ENCODE results near the gene DTD2.

- no peak for TF ChIP-seq POLR2AphosphoS5 (IDR thresholded peaks at IDR 0.05)
- TF ChIP-seq, protein P1, sequence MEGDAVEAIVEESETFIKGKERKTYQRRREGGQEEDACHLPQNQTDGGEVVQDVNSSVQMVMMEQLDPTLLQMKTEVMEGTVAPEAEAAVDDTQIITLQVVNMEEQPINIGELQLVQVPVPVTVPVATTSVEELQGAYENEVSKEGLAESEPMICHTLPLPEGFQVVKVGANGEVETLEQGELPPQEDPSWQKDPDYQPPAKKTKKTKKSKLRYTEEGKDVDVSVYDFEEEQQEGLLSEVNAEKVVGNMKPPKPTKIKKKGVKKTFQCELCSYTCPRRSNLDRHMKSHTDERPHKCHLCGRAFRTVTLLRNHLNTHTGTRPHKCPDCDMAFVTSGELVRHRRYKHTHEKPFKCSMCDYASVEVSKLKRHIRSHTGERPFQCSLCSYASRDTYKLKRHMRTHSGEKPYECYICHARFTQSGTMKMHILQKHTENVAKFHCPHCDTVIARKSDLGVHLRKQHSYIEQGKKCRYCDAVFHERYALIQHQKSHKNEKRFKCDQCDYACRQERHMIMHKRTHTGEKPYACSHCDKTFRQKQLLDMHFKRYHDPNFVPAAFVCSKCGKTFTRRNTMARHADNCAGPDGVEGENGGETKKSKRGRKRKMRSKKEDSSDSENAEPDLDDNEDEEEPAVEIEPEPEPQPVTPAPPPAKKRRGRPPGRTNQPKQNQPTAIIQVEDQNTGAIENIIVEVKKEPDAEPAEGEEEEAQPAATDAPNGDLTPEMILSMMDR (IDR thresholded peaks at IDR 0.05) = no peak
- no peak for TF ChIP-seq POLR2A (IDR thresholded peaks at IDR 0.05)
Measured at GRCh38 chr14:31439561-31439960, 17.7 kb downstream of the DTD2 start.
